Measurements from ENCODE around the gene PAAF1.

- no peak for TF ChIP-seq CTCF (IDR thresholded peaks at IDR 0.05; ENCODE audit: low read depth, low read length)
- no peak for TF ChIP-seq EZH2phosphoT487 (IDR thresholded peaks at IDR 0.05; ENCODE audit: low read depth)
Observed at GRCh38 chr11:73894725-73895335, 18.0 kb downstream of the PAAF1 start.

Data from OCI-LY3 (cell line).